ENCODE measurements around the gene CTSG.

- TF ChIP-seq FOS (IDR thresholded peaks at IDR 0.05; ENCODE audit: low read depth, low read length) = no peak
- no peak for TF ChIP-seq RAD21 (IDR thresholded peaks at IDR 0.05; ENCODE audit: low read length)
- no peak for TF ChIP-seq CTCF (conservative IDR thresholded peaks at IDR 0.05; ENCODE audit: low read depth, low read length)
- no peak for TF ChIP-seq POLR2A (IDR thresholded peaks at IDR 0.05; ENCODE audit: low read depth, low read length)
- no peak for TF ChIP-seq MAZ (IDR thresholded peaks at IDR 0.05; ENCODE audit: borderline replicate concordance, low read depth, low read length)
- TF ChIP-seq ELK1 (IDR thresholded peaks at IDR 0.05; ENCODE audit: borderline replicate concordance, low read depth, low read length) = no peak
- no peak for TF ChIP-seq CEBPB (IDR thresholded peaks at IDR 0.05; ENCODE audit: low read depth, low read length)
- no peak for TF ChIP-seq MAFK (IDR thresholded peaks at IDR 0.05; ENCODE audit: low read depth, low read length)
- TF ChIP-seq USF2 (IDR thresholded peaks at IDR 0.05; ENCODE audit: low read depth, low read length) = no peak
- TF ChIP-seq RFX5 (IDR thresholded peaks at IDR 0.05; ENCODE audit: low read depth, low read length) = no peak
- TF ChIP-seq CHD1 (IDR thresholded peaks at IDR 0.05; ENCODE audit: low read depth, low read length) = no peak
- no peak for TF ChIP-seq MXI1 (IDR thresholded peaks at IDR 0.05; ENCODE audit: borderline replicate concordance, low read depth, low read length)
Observed at GRCh38 chr14:24574206-24574774, 1.8 kb downstream of the CTSG start.

Data from IMR-90 (cell line).